NCI-H446 treated with DMSO at 0.1 percent for 48 hours (cell line): ENCODE measurements around the gene CD93.

Source experiments
- DNase-seq: peaks from one replicate; lab custom pipeline; 2025; lab: John Stamatoyannopoulos, UW

The CD93 gene

GRCh38 chr20:23082846-23083552 is 3.1 kb downstream of the CD93 start:
- DNase-seq, result no peak

DNA sequence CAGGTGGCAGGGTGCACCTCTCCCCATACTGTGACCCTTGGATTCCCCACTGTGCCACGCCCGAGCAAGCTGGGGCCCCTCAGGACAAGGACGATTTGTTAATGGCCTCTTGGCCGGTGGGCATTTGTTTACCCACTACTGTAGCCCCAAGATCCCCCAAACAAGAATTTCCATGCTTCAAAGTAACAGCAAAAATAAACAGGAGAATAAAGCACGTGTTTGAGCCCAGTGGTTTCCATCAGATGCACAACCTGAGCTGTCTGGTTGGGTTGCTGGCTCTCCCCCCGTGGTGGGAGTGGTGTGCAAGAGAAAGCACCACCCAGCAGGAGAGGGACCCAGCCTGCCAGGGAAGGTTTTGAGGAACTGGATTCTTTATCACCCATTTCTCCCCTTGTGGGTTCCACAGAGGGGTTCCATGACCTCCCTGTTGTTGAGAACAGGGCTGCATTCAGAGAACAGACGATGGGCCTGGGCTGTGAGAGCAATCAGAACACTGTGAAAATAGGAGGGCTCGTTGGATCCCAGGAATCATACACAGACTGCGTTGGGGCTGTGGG is 4.8 kb downstream of the CD93 start:
- no peak for DNase-seq

- DNase-seq, result no peak
Observed at GRCh38 chr20:23080521-23080920, 5.6 kb downstream of the CD93 start.

- no peak for DNase-seq
Observed at GRCh38 chr20:23079926-23080325, 6.2 kb downstream of the CD93 start.

- DNase-seq, result no peak
Observed at GRCh38 chr20:23079016-23079351, 7.1 kb downstream of the CD93 start.

DNA sequence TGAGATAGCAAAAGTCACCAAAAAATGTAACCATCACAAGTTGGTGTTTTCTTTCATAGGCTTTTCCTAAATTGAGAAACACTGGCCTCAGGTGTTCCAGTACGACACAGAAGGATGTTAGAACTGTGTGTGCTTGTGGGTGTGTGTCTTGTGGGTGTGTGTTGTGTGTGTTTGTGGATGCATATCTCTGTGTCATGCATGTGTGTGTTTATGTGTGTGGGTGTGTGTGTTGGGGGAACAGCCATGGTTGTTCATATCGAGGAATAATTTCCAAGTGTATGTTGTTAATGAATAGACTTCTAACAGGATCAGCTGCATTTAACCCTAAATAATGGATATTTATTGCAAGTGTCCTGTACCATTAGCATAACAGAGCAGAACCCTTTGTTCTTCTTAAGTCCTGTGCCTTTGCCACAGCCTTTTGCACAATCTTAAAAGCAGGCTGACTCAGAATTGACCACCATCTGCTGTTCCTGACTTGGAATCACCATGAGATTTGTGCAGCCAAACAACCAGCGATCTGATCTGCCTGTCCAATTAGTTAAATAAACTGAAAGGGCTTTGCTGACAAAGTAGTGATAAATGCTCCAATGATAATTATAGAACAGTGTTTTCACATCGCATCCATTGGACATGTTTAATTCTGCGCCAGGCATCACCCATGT is 7.6 kb downstream of the CD93 start:
- peak; percentile 84 for DNase-seq

DNA sequence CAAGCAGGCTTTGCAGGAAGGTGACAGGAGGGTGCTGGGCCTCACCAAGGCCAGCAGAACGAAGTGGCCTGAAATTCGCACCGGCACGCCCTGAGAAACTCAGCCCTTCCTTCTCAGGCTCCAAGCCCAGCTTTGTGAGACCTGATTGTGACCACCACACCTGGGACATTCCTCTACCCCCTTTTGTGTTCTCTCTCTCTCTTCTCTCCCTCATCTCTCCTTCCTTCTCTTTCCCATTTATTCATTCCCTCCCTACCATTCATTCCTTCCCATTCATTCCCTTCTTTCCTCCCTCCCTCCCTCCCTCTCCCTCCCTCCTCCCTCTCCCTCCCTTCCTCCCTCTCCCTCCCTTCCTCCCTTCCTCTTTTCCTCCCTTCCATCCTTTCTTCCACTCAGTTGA is 8.8 kb downstream of the CD93 start:
- DNase-seq, result no peak

DNA sequence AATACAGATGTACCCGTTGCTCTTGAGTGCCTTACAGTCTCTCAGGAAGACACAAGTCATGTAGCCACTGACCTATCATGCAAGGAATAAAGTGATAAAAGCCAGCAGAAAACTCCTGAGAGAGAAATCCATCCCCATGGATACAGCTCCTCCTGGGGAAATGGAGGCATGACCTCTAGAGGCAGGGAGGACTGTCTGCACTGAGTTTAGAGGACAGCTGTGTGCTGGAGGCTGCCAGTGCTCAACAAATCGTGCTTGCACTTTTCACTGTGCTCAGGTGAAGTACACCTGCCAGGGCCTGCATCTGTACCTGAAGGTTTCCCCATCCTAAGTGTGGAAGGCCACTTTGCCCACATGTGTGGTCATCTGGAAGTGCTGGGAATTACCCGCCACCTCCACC is 12.1 kb downstream of the CD93 start:
- DNase-seq, result no peak

GRCh38 chr20:23072892-23073586 is 13.1 kb downstream of the CD93 start:
- DNase-seq, result no peak

GRCh38 chr20:23071996-23072395 is 14.1 kb downstream of the CD93 start:
- DNase-seq, result no peak

GRCh38 chr20:23071398-23071797 is 14.7 kb downstream of the CD93 start:
- no peak for DNase-seq

GRCh38 chr20:23069108-23069507 is 17.0 kb downstream of the CD93 start:
- no peak for DNase-seq

DNA sequence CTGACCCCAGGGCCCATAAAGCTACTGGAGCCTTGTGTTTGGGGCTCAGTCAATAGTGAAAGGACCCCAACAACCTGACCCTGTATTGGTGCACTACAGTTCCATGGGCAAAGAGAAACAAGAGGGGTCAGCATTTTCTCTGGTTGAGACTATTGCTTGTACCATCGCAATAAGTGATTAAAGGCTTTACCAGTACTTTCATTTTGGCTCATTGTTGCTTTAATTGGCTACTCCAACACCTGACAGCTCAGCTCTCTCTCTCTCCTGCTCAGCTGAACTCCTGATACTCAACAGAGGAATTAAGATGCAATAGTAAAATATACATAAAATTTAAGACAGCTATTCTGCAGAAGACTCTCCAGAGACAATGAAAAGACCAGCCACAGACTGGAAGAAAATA is 17.8 kb downstream of the CD93 start:
- DNase-seq, result no peak

- DNase-seq, result no peak
Observed at GRCh38 chr20:23066772-23067171, 19.4 kb downstream of the CD93 start.

DNA sequence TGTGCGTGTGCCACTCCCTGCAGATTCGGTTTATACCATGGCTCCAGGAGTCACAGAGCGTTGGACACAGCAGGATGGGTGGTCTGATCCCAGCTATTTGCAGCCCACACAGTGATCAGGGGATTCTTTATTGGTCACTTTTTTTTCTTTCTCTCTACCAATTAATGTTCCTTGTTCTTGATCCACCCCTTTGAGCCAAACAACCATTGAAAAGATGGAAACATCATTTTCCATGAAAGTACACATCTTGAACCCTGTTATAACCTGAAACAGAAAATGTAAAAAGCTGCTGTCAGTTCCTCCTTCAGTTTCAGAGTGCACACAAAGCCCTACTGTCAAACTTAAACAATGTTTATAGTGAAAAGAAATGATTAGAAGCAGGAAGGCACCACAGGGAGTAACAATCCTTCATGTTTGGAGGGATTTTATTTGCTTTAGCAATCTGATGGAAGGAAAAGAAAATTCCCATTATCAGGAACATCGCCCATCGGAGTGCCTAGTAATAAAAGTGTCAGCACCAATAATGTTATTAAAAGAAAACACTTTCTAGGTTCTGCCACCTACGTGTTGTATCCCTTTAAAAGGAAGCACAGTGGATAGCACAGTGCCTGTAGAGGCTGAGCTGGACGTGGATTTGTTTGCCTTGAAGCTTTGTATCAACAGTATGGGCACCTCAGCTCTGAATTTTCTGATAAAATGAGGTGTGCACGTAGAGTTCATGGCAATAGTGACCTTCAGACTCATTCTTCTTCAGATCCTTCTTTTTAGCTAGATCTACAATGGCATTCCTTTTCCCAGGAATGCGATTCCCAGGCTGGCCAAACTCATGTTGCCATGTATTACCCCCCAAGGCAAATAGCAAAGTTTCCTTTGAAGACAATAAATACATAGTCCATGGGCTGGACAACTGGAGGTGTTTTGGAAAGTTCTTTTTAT is 20.6 kb downstream of the CD93 start:
- no peak for DNase-seq

DNA sequence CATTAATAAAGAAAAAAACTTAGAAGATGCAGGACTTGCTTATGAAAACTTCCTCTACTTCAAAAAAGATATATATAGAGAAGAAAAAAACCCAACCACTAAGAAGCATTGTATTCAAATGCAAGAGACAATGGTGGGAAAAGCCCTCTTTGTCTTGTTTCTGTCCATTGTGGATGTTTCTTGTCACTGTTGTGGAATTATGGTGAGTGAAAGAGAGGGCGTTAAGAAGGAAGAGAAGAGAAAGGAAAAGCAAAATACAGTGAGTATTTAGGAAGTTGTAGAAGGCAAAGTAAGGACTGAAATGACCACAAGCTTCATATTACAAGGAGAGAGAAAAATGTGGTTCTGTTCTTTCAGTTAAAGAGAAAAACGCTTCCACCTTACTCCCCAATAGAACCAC is 22.5 kb downstream of the CD93 start:
- DNase-seq, result no peak

DNA sequence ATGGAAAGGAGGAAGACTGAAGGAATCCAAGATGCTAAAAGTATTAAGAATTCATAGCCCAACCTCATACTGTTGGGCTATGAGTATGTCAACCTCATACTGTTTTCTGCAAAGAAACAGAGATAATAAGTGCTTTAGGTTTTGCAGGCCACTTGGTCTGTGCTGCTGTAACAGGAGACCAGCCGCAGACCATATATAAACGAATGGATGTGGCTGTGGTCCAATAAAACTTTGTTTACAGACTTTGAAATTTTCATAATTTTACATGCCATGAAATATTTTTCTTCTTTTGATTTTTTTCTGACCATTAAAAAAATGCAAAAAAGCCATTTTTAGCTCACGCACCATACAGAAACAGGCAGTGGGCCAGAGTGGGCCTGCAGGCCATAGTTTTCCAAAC is 23.0 kb downstream of the CD93 start:
- no peak for DNase-seq

GRCh38 chr20:23062632-23063031 is 23.5 kb downstream of the CD93 start:
- DNase-seq, result no peak

GRCh38 chr20:23061734-23062561 is 24.2 kb downstream of the CD93 start:
- DNase-seq, result peak; percentile 36

GRCh38 chr20:23061262-23061661 is 24.9 kb downstream of the CD93 start:
- DNase-seq, result no peak

DNA sequence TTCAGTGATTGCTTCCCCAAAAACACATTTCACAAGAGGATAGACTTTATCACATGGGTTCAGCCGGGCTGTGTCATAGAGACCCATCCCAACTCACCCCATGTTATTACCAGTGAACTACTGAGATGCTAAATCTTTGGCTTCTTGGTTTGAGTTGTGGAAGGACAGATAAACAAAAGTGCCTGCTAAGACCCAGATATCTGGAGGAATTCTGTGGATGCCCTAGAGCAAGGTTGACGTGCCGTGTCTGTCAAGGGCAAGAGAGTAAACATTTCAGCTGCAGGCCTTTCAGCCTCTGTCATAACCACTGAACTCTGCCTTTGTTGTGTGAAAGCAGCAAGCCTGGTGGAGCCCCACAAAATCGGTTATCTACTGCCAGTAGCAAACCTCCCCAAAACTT is 25.5 kb downstream of the CD93 start:
- no peak for DNase-seq
